Liver (tissue), 9 donors: Measurements from ENCODE around the gene RHOT2. TPM values are rescaled to one million over a fixed set of nuclear protein-coding genes. Genes with fewer than 3 reads are reported as not detected.
"Not testable (repeated sequence)": the region's sequence is repeated elsewhere in the genome, so short reads cannot be mapped to it uniquely, and the experiment has no call there.

Experiments used
- DNase-seq: peaks from one replicate; pipeline ENCODE4 v3.0.0-alpha.2; 2017; ENCODE audit warnings: low spot score
- H3K27ac ChIP-seq, 2 donors: one replicate each; pipeline ENCODE4 v1.7.0; 2013; ENCODE audit warnings: inconsistent platforms in 2 of 2, low read length in 2 of 2, control low read depth in 1 of 2, low read depth in 1 of 2, mild to moderate bottlenecking in 1 of 2
- H3K27me3 ChIP-seq, 4 donors: one replicate each; pipeline versions ENCODE4 v1.6.1 to v1.7.0; 2013; ENCODE audit warnings: low read length in 3 of 4, inconsistent platforms in 1 of 4, mild to moderate bottlenecking in 1 of 4, moderate library complexity in 1 of 4; ENCODE audit not compliant: control insufficient read depth in 4 of 4, insufficient read depth in 4 of 4
- H3K36me3 ChIP-seq, 4 donors: one replicate each; pipeline versions ENCODE4 v1.6.1 to v1.7.0; 2013; ENCODE audit warnings: low read length in 3 of 4, mild to moderate bottlenecking in 3 of 4, low read depth in 1 of 4, moderate library complexity in 1 of 4; ENCODE audit not compliant: control insufficient read depth in 4 of 4, insufficient read depth in 3 of 4
- H3K4me1 ChIP-seq, 4 donors: one replicate each; pipeline versions ENCODE4 v1.6.1 to v1.7.0; 2013; ENCODE audit warnings: low read length in 3 of 4, mild to moderate bottlenecking in 3 of 4, moderate library complexity in 1 of 4; ENCODE audit not compliant: control insufficient read depth in 4 of 4, insufficient read depth in 4 of 4
- H3K4me3 ChIP-seq, 3 donors: one replicate each; pipeline versions ENCODE4 v1.6.1 to v1.7.0; 2013; ENCODE audit warnings: low read length in 3 of 3, control low read depth in 1 of 3, low read depth in 1 of 3, mild to moderate bottlenecking in 1 of 3
- H3K9ac ChIP-seq, 2 donors: one replicate each; pipeline ENCODE4 v1.7.0; 2013; ENCODE audit warnings: low read length in 2 of 2, mild to moderate bottlenecking in 2 of 2, moderate library complexity in 2 of 2, control low read depth in 1 of 2, low read depth in 1 of 2
- H3K9me3 ChIP-seq, 4 donors: one replicate each; pipeline versions ENCODE4 v1.6.1 to v1.7.0; 2013; ENCODE audit warnings: low read length in 3 of 4; ENCODE audit not compliant: control insufficient read depth in 4 of 4
- EGR1 ChIP-seq, 2 donors: IDR thresholded peaks; 2 replicates each; pipeline ENCODE4 v1.6.1; 2016 to 2018; ENCODE audit warnings: antibody characterized with exemption in 2 of 2, low read depth in 2 of 2
- HNF4G ChIP-seq: IDR thresholded peaks from 2 replicates; pipeline ENCODE4 v1.6.1; 2016; ENCODE audit warnings: antibody characterized with exemption
- JUND ChIP-seq, 2 donors: IDR thresholded peaks; 2 replicates each; pipeline ENCODE4 v1.6.1; 2016; ENCODE audit warnings: antibody characterized with exemption in 2 of 2
- NR2F2 ChIP-seq: IDR thresholded peaks from 2 replicates; pipeline ENCODE4 v1.6.1; 2016; ENCODE audit warnings: antibody characterized with exemption
- RAD21 ChIP-seq, 2 donors: IDR thresholded peaks; 2 replicates each; pipeline ENCODE4 v1.6.1; 2016; ENCODE audit warnings: antibody characterized with exemption in 2 of 2, mild to moderate bottlenecking in 2 of 2
- SP1 ChIP-seq: IDR thresholded peaks from 2 replicates; pipeline ENCODE4 v1.6.1; 2018; ENCODE audit warnings: antibody characterized with exemption, mild to moderate bottlenecking
- TAF1 ChIP-seq: conservative IDR thresholded peaks from 2 replicates; pipeline ENCODE4 v1.6.1; 2016; ENCODE audit warnings: antibody characterized with exemption, mild to moderate bottlenecking
- YY1 ChIP-seq: IDR thresholded peaks from 2 replicates; pipeline ENCODE4 v1.6.1; 2016; ENCODE audit warnings: antibody characterized with exemption, mild to moderate bottlenecking
- WGBS: extraction: QIAGEN DNeasy Blood & Tissue Kit; methylation state at CpG from one replicate; pipeline ENCODE4 v1.1.7; 2013; 5-methylcytosine and 5-hydroxymethylcytosine counted together
- polyA plus RNA-seq, 2 donors: library from polyadenylated mRNA; stranded (reverse) in 1 of 2; unstranded in 1 of 2; fragments of 200-250 nt in 1 of 2; fragments of >200 nt in 1 of 2; fragmentation: Nextera tagmentation in 1 of 2; extraction: Ambion mirVana in 1 of 2; gene quantifications; one replicate each; pipeline versions ENCODE4 v1.2.1 to v1.2.3, GENCODE V29; 2013 to 2015
- total RNA-seq, 2 donors: library from RNA; depleted of rRNA; stranded (reverse); fragments of >200 nt; gene quantifications; one replicate each; pipeline ENCODE4 v1.2.3, GENCODE V29; 2014
- TF ChIP-seq, protein P1 (sequence below): fragments of 150-350 bp; IDR thresholded peaks from 2 replicates; pipeline ENCODE4 v1.5.1; 2017; ENCODE audit warnings: improper control_type of control experiment, low read depth, low read length; ENCODE audit not compliant: missing input control
- TF ChIP-seq, protein P2 (sequence below): IDR thresholded peaks from 2 replicates; pipeline ENCODE4 v1.6.1; 2016; ENCODE audit warnings: antibody characterized with exemption
- donor health status: healthy.
- donor health status: healthy.
- donor health status: healthy.
- donor health status: healthy.
- donor health status: healthy.

The RHOT2 gene
- total and polyA plus RNA-seq, 4 donors = 20.8 to 37.9 (median 34.3) TPM

DNA sequence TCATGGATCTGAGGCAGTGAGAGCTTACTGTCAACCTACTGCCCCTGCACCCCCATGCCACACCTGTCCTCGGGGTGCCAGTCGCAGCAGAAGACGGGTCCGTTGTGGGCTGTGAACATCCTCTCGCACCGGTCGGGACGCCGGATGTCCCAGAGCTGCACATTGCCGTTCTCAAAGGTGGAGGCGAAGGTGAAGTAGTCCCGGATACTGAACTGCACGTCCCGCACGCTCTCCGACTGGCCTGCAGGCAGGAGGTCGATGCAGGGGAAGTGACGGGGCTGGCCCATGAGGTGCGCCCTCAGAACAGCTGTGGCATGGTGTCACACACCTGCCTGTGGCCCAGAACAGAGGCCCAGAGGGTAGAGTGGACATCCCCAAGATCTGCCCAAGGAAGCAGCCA, 19.6 kb downstream of the RHOT2 start:
- WGBS = 98% methylated on average over 19 of the region's 19 CpGs
- TF ChIP-seq NR2F2 (no peak), HNF4G (no peak), RAD21 (IDR thresholded peaks at IDR 0.05) (no peak), JUND (IDR thresholded peaks at IDR 0.05) (no peak), EGR1 (IDR thresholded peaks at IDR 0.05; ENCODE audit: low read depth in 2 of 2) (no peak), SP1 (no peak), YY1 (no peak), TAF1 (no peak)
- TF ChIP-seq, protein P1, sequence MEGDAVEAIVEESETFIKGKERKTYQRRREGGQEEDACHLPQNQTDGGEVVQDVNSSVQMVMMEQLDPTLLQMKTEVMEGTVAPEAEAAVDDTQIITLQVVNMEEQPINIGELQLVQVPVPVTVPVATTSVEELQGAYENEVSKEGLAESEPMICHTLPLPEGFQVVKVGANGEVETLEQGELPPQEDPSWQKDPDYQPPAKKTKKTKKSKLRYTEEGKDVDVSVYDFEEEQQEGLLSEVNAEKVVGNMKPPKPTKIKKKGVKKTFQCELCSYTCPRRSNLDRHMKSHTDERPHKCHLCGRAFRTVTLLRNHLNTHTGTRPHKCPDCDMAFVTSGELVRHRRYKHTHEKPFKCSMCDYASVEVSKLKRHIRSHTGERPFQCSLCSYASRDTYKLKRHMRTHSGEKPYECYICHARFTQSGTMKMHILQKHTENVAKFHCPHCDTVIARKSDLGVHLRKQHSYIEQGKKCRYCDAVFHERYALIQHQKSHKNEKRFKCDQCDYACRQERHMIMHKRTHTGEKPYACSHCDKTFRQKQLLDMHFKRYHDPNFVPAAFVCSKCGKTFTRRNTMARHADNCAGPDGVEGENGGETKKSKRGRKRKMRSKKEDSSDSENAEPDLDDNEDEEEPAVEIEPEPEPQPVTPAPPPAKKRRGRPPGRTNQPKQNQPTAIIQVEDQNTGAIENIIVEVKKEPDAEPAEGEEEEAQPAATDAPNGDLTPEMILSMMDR = no peak
- TF ChIP-seq, protein P2, sequence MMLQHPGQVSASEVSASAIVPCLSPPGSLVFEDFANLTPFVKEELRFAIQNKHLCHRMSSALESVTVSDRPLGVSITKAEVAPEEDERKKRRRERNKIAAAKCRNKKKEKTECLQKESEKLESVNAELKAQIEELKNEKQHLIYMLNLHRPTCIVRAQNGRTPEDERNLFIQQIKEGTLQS = no peak

DNA sequence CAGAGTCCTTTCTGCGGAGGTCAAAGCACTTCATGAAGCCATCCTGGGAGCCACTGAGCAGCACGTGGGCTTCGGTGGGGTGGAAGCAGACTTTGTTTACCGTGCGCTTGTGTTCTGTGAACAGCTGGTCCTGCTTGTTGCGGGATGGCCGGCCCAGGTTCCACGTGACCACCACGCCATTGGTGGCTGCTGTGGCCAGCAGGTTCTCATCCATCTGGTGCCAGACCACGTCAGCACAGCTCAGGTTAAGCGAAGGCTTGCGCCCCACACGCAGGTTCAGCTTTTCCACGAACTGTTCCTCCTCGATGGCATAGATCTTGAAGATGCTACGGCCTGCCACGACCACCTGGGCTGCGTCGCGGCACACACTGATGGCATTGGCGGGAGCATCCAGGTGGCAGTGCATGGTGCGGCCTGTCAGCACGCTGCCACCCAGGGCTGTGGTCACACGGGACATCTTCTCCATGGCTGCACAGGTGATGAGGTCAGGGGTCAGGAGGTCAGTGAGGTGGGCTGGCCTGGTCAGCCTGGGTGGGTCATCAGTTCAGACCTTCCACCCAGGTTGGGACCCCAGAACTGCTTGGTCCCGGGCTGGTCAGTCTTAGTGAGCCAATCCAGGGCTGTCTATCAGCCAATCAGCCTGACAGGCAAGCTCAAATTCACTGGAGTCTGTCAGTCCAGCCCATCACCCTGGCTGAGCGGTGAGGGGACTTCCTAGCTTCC, 21.4 kb downstream of the RHOT2 start:
- Histone ChIP-seq H3K9ac (peak overlapping the region; percentile 69 to 87), H3K4me1 (peaks cover 16 to 34% (median 26%) of the 10 kb centered on the region in 4 donors), H3K27me3 (peaks cover 0 to 4% (median 1%) of the 10 kb centered on the region in 4 donors), H3K27ac (peak overlapping the region in 1 of 2 donors; percentile 71), H3K36me3 (peaks cover 0 to 7% (median 0%) of the 10 kb centered on the region in 4 donors), H3K9me3 (no peaks in the 10 kb centered on the region), H3K4me3 (peak overlapping the region; percentile 73 to 98 (median 93))
- TF ChIP-seq RAD21 (IDR thresholded peaks at IDR 0.05) = no peak
- TF ChIP-seq JUND (IDR thresholded peaks at IDR 0.05) = no peak
- TF ChIP-seq SP1 = no peak
- no peak for TF ChIP-seq YY1
- DNase-seq = no peak
- WGBS = 84% methylated on average over 26 of the region's 26 CpGs

More for the DNA sequence above, 19.6 kb downstream of the RHOT2 start:
- Histone ChIP-seq H3K4me1 (peaks cover 25 to 44% (median 35%) of the 10 kb centered on the region in 4 donors), H3K4me3 (no peak overlapping the region), H3K27ac (no peak overlapping the region), H3K36me3 (peaks cover 0 to 10% (median under 1%) of the 10 kb centered on the region in 4 donors), H3K27me3 (peaks cover 0 to 4% (median 1%) of the 10 kb centered on the region in 4 donors), H3K9ac (no peak overlapping the region), H3K9me3 (no peaks in the 10 kb centered on the region)
- DNase-seq = no peak

DNA sequence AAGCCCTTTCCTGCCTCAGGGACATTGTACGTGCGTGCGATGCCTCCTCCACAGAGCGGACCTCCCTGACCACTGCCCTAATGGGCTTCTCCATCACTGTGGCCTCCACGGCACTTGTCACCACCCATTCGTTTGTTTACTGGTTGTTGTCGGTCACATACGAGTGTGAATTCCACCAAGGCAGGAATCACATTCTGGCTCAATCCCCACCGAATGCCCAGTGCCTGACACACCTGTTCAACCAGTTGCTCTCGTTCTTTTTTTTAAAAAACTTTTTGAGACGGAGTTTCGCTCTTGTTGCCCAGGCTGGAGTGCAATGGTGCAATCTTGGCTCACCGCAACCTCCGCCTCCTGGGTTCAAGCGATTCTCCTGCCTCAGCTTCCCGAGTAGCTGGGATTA, 23.3 kb downstream of the RHOT2 start:
- not testable (repeated sequence) for H3K36me3 ChIP-seq, H3K9me3 ChIP-seq, H3K27ac ChIP-seq, H3K4me3 ChIP-seq, DNase-seq, H3K27me3 ChIP-seq, H3K9ac ChIP-seq
- WGBS = 85% methylated on average over 16 of the region's 16 CpGs
- peaks cover 14 to 30% (median 24%) of the 10 kb centered on the region in 4 donors for H3K4me1 ChIP-seq
